NCI-H2081 (cell line): ENCODE results near the gene RRM1.
A peak's percentile ranks its signal among the peaks of the same experiment; 100 is the strongest.
"Not testable (repeated sequence)": the region's sequence is repeated elsewhere in the genome, so short reads cannot be mapped to it uniquely, and the experiment has no call there.

Experiments used
- DNase-seq, 2 experiments: peaks; one replicate each; lab custom pipeline; 2025; lab: John Stamatoyannopoulos, UW

The RRM1 gene

DNA sequence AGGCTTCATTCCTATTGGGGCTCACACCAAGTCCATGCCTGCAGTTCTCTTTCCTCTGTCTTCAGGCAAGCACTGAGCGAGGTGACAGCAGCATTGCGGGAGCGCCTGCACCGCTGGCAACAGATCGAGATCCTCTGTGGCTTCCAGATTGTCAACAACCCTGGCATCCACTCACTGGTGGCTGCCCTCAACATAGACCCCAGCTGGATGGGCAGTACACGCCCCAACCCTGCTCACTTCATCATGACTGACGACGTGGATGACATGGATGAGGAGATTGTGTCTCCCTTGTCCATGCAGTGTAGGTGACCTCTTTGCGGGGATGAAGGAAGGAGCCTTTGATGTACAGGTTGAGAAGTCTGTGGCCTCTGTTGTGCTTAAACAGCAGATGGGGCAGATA is 11.4 kb upstream of the RRM1 start:
- no peak for DNase-seq

DNA sequence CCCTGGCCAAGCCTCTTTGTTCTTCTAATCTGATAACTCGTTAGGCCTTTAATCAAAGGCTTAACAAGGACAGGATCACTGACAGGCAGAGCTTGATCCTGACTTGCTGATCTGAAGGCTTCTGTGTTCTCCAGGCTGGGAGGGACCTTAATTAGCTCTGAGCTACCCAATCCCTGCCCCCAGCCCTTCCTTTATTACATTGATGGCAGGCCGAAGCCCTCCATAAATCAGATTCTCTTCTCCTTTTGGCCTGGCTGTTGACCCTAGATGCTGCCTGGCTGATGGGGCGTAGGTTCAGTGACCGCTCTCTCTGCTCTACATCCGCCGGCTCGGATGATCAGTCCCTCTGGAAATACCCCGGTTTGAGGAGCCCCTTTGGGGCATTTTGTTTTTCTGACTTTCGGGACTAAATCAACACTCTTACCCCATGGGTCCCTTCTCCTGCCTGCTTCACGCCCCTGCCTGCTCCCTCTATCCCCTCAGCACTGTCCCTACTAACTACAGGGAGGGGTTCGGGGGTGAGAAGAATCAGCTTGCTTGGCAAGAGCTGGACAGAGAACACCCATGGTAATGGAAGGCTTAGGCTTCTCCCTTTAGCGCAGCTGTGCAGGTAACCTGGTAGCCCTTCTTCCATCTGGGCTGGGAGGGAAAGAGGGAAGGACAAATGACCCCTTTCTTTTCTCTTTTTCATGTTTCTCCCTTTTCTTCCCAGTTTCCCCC is 10.0 kb upstream of the RRM1 start:
- no peak for DNase-seq

- no peak for DNase-seq
These were observed 9.0 kb upstream of the RRM1 start for GRCh38 chr11:4085575-4085974.

- DNase-seq, result no peak
These were observed 7.8 kb upstream of the RRM1 start for GRCh38 chr11:4086575-4087353.

DNA sequence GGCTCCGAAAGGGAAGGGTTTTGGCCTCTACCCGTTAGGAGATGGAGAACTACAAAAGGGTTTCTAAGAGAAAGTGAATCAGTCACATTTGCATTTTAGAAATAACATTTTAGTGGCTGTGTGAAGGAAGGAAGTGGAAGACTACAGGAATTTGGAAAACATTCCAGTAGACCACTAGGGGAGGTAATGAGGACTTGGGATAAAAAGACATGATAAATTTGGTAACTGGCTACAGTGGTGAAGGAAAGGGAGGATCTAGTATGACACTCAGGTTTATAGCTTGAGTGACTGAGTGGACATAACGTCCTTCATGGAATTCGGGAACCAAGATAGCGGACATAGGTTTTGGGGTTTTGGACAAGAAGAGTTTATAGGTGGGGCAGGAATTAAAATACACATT is 7.0 kb upstream of the RRM1 start:
- DNase-seq, result no peak

- DNase-seq, result no peak
These were observed 4.3 kb upstream of the RRM1 start for GRCh38 chr11:4090258-4090657.

DNA sequence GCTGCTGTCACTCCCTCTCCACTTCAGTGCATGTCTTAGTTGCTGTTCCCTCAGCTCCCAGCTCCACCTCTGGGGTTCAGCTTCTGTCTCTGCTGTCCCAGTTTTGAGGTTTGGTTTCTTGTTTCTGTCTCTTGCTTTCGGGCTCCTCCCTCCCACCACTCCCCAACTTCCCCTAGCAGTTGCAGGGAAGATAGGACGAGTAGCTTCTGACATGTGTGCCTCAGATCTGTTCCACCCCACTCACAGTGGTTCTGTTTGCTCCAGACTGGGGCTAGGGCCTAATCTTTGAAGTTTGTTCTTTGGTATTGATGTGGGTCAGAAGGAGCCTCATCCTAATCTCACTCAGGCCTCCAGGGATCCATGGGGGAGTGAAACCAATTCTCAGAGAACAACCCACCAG is 2.6 kb upstream of the RRM1 start:
- DNase-seq, result no peak

GRCh38 chr11:4093519-4094347 is 866 bp upstream of the RRM1 start:
- DNase-seq, result no peak

DNA sequence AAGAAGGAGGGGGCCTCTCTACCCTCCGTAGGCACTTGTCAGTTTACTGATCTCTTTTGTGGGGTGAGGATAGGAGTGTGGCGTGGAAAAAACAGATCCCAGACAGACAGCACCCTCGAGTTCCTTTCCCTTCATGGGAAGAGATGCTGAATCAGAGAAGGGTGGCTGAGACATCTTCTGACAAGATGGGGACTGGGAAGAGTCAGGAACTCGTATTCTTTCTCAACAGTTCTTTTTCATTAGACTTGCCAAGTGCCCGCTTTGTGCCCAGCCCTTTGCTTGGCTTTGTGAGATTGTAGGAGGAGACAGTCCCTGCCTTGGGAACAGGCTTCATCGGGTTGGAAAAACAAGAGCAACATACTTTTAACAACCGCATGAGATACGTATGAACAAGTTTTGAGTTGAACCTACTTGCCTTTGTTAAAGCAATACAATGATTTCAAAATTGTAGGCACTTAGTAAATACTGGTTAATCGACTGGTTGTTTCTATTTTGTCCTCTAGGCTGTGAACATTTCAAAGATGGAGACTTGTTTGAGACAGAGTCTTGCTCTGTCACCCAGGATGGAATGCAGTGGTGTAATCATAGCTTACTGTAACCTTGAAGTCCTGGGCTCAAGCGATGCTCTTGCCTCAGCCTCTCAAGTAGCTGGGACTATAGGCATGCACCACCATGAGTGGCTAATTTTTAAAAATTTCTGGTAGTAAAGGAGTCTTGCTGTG is 1.1 kb downstream of the RRM1 start:
- peak in 1 of 2 experiments; percentile 7 for DNase-seq

GRCh38 chr11:4098026-4098621 is 3.5 kb downstream of the RRM1 start:
- no peak for DNase-seq

GRCh38 chr11:4102711-4103110 is 8.1 kb downstream of the RRM1 start:
- no peak for DNase-seq

DNA sequence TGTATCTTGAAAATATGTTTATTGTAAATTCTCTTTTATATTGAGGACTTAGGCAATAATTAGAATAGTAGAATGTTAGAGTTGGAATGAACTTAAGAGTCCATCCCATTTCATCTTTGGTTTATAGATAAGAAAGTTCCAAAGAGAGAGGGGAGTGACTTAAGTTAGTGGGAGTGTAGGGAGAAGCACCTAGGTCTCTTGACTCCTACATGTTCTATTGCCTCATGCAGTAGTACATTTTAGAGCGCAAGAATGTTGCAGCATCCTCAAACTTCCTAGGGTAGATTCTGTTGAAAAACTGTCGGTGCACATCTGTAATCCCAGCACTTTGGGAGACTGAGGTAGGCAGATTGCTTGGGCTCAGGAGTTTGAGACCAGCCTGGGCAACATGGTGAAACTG is 8.7 kb downstream of the RRM1 start:
- DNase-seq, result no peak

DNA sequence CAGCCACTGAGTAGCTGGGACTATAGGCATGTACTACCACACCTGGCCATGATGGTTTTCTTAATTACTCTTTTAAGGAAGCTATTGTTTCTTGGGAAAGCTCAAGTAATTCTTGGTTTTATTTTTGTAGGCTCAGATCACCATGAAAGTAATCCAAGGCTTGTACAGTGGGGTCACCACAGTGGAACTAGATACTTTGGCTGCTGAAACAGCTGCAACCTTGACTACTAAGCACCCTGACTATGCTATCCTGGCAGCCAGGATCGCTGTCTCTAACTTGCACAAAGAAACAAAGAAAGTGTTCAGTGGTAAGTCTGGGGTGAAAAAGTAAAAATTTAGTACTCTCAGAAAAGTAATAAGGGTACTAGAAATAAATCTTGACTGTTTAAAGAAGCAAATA is 11.3 kb downstream of the RRM1 start:
- DNase-seq, result no peak

- no peak for DNase-seq
These were observed 17.2 kb downstream of the RRM1 start for GRCh38 chr11:4111834-4112233.

GRCh38 chr11:4115128-4115527 is 20.5 kb downstream of the RRM1 start:
- DNase-seq, result no peak

DNA sequence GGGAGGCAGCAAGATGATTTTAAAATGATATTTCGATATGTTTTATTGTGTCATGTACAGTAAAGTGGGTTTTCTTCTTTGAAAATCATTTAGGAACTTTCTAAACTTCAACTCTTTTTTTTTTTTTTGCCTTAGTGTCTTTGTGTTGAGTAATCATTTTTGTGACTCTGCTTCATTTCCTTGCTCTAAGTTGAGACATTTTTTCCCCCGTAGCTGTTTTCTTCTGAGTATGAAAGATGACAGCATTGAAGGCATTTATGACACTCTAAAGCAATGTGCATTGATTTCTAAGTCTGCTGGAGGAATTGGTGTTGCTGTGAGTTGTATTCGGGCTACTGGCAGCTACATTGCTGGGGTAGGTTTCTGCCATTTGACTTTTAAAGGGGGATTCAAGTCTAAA is 23.5 kb downstream of the RRM1 start:
- DNase-seq, result no peak

DNA sequence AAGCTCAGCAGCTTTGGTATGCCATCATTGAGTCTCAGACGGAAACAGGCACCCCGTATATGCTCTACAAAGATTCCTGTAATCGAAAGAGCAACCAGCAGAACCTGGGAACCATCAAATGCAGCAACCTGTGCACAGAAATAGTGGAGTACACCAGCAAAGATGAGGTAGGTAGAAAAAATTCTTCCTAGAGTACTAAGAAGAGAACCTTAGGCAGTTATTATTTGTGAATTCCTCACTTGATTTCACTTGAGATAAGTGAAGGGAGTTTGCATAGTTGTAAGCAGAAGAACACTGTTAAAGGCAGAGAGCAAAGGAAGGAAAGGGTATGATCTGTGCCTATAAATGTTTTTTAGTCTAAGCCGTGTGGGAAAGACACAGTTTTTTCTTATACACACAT is 28.6 kb downstream of the RRM1 start:
- no peak for DNase-seq

DNA sequence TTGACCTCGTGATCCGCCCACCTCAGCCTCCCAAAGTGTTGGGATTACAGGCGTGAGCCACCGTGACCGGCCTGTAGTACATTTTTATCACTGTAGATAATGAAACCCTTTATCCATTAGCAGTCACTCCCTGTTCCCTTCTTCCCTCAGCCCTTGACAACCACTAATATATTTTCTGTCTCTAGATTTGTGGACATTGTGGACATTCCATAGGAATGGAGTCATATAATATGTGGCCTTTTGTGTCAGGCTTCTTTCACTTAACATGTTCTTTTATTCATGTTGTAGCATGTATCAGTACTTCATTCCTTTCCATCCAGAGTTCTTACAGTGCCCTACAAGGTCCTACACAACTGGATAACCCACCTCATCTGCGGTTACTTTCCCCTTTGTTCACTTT is 30.5 kb downstream of the RRM1 start:
- no peak for DNase-seq

- no peak for DNase-seq
These were observed 32.8 kb downstream of the RRM1 start for GRCh38 chr11:4127357-4127756.

- DNase-seq, result not testable (repeated sequence)
These were observed 35.6 kb downstream of the RRM1 start for GRCh38 chr11:4130219-4130618.

DNA sequence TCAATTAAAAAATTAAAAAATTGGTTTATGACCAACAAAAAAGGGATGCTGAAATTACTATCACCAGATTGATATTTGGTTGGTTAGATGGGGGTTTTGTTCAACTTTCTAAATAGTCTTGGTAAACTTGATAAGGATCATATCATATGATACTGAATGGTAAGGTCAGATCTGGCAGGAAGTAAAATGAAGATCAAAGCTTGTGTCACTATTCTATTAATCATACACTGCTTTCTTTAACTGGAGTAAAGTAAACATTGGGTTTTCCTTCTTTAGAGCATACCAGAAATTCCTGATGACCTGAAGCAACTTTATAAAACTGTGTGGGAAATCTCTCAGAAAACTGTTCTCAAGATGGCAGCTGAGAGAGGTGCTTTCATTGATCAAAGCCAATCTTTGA is 40.2 kb downstream of the RRM1 start:
- no peak for DNase-seq

- no peak for DNase-seq
These were observed 43.9 kb downstream of the RRM1 start for GRCh38 chr11:4138497-4138896.
